ENCODE data around the gene CYTH2. TPM values are rescaled to one million over a fixed set of nuclear protein-coding genes. Genes with fewer than 3 reads are reported as not detected.
"Not testable (repeated sequence)": the region's sequence is repeated elsewhere in the genome, so short reads cannot be mapped to it uniquely, and the experiment has no call there.

The CYTH2 gene
- polyA plus RNA-seq, 3 donors = 80.6 to 91.6 (median 86.4) TPM

GRCh38 chr19:48486706-48487105, 17.5 kb downstream of the CYTH2 start:
- not testable (repeated sequence) for DNase-seq (ENCODE audit: extremely low read depth in 1 of 11, low read depth in 9 of 11, low spot score in 4 of 11)

- DNase-seq (ENCODE audit: extremely low read depth in 1 of 11, low read depth in 9 of 11, low spot score in 4 of 11) = no peak
These were observed 18.4 kb downstream of the CYTH2 start for GRCh38 chr19:48487544-48487943.

- no peak for DNase-seq (ENCODE audit: extremely low read depth in 1 of 11, low read depth in 9 of 11, low spot score in 4 of 11)
These were observed 18.8 kb downstream of the CYTH2 start for GRCh38 chr19:48487948-48488347.

GRCh38 chr19:48488478-48488877, 19.3 kb downstream of the CYTH2 start:
- DNase-seq (ENCODE audit: extremely low read depth in 1 of 11, low read depth in 9 of 11, low spot score in 4 of 11) = not testable (repeated sequence)

DNA sequence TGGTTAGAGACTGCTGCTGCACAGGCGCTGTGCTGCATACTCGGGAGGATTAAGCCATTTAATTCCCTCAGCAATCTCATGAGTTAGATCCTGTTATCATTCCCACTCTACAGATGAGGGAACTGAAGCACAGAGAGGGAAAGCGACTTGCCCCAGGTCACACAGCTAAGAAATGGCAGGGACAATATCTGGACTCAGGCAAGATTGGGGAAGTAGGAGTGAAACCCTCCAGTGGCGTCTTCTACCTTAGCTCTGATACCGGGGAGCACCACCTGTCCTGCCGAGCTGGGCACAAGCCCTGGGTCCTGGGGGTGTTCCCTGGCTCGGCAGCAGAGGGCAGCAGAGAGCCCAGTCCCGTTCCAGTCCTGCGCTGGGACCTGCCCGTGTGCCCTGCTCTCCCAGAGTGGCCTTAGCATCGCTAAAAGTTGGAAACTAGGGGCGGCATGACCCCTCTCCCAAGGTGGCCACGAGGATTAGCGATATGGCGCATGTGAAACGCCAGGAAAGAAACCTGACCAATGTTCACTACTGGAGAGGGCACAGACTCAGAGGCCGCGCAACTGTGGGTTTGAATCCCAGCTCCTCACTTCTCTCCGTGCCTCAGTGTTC, 20.5 kb downstream of the CYTH2 start:
- peak in 1 of 11 donors; percentile 52 for DNase-seq (ENCODE audit: extremely low read depth in 1 of 11, low read depth in 9 of 11, low spot score in 4 of 11)

DNA sequence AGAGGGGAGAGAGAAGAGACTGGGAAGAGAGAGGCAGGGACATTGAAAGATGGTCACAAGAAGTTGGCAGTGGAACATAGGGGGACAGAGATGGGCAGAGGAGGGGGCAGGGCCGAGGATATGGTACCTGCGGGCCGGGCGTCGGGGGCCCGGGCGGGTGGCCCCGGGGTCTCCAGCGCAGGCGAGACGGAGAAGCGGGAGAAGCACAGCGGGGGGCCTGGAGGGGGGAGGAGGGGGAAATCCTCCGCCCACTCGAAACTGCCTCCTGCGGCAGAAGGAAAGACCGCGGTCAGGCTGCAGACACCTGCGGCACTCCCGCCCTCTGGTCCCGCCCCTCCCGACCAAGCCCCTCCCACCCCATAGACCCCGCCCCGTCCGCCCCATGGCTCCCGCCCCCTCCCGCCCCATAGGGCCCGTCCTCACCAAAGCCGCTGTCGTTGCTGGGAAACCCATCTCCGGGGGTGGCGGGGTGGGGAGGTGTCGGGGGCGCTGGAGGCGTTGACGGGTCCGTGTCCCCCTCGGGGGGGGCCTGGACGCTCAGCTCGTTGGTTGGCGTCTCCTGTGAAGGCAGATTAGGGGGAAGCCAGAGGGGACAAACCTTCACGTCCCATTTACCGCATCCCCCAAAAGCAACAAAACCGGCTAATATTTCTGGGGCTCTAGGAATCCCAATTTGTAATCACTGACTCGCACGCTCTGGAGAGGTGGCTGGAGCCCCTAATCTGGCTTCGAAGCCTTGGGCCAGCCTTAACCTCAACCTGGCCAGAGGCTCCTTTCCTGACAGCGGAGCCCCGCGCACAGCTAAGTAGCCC, 22.0 kb downstream of the CYTH2 start:
- no peak for DNase-seq (ENCODE audit: extremely low read depth in 1 of 11, low read depth in 9 of 11, low spot score in 4 of 11)

- no peak for DNase-seq (ENCODE audit: extremely low read depth in 1 of 11, low read depth in 9 of 11, low spot score in 4 of 11)
These were observed 22.6 kb downstream of the CYTH2 start for GRCh38 chr19:48491793-48492123.

DNA sequence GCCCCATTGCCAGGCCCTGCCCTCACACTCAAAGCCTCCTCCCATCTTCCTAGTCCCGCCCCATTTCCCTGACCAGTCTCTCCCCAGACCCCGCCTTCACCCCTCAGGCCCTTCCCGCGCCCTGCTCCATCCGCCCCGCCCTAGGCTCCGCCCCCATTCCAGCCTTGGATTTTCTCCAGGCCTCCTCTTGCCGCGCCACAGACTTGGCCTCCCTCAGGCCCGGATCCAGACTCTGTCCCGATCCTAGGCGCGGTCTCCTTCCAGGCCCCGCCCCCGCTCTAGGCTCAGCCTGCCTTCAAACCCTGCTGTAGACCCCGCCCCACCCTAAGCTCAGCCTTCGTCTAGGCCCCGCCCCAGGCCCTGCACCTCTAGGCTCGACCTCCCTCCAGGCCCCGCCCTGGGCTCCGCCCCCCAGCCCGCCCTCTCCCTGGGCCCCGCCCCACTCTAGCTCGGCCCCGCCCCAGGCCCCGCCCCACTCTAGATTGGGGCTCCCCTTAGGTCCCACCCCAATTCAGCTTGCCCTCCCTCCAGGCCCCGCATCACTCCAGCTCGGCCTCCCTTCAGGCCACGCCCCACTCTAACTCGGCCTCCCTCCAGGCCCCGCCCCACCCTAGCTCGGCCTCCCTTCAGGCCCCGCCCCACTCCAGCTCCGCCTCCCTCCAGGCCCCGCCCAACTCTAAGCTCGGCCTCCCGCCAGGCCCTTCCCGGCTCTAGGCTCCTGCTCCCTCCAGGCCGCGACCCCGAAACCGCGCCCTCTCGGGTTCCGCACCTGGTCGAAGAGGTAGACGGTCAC, 24.0 kb downstream of the CYTH2 start:
- peak in 9 of 11 donors; percentile 62 to 91 (median 80) for DNase-seq (ENCODE audit: extremely low read depth in 1 of 11, low read depth in 9 of 11, low spot score in 4 of 11)

- DNase-seq (ENCODE audit: extremely low read depth in 1 of 11, low read depth in 9 of 11, low spot score in 4 of 11) = no peak
These were observed 24.7 kb downstream of the CYTH2 start for GRCh38 chr19:48493718-48494401.

DNA sequence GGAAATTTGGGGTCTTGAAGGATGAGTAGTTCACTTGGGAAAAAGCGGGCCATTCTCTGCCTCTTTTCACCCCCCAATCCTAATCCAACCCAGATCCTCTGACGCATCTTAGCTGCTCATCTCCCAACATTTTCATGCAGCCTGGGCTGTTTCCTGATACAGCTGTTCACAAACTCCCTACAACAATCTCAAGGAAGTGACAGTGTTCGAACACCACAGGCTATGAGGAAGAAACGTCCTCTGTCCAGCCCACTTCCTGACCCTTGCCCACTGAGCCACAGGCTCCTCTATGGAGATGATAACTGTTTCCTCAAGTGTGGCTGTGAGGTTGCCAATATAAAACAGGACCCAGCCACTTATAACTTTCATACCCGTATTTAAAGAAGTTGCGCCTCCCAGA, 26.2 kb downstream of the CYTH2 start:
- no peak for DNase-seq (ENCODE audit: extremely low read depth in 1 of 11, low read depth in 9 of 11, low spot score in 4 of 11)

- DNase-seq (ENCODE audit: extremely low read depth in 1 of 11, low read depth in 9 of 11, low spot score in 4 of 11) = no peak
These were observed 28.0 kb downstream of the CYTH2 start for GRCh38 chr19:48496959-48497727.

GRCh38 chr19:48497728-48498594, 28.8 kb downstream of the CYTH2 start:
- DNase-seq (ENCODE audit: extremely low read depth in 1 of 11, low read depth in 9 of 11, low spot score in 4 of 11) = no peak

DNA sequence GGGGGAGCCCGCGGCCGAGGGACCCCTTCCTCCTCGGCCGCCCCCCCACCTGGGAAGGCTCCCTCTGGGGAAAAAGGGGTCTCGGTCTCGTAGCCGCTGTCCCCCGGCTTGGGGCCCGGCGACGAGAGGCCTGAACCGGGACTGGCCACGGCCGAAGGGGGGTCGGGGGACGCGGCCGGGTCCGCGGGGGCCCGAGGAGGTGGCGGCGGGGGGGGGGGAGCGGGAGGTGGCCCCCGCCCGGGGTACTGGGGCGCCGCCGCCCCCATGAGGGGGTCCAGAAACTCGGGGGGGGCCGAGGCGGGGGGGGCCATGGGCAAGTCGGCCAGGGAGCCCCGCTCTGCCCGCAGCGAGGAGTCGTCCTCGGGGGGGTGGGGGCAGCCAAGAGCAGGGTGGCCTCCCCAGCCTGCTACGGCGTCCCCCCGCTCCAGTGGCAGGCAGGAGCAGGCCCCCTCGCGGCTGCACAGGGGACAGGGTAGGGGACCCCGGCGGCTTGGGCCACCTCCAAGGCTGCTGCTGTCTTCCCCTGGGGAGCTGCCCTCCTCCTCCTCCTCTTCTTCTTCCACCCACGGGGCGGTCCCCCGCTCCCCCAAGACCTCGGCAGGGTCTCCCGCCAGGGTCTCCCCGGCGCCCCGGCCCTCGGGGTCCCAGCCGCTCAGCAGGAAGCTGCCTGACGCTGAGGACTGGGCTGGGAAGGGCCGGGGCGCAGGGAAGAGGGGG, 29.6 kb downstream of the CYTH2 start:
- no peak for DNase-seq (ENCODE audit: extremely low read depth in 1 of 11, low read depth in 9 of 11, low spot score in 4 of 11)

GRCh38 chr19:48499316-48500090, 30.3 kb downstream of the CYTH2 start:
- DNase-seq (ENCODE audit: extremely low read depth in 1 of 11, low read depth in 9 of 11, low spot score in 4 of 11) = no peak

GRCh38 chr19:48500830-48501493, 31.8 kb downstream of the CYTH2 start:
- no peak for DNase-seq (ENCODE audit: extremely low read depth in 1 of 11, low read depth in 9 of 11, low spot score in 4 of 11)

Data from renal cortex interstitium (tissue), 11 donors.